Measurements from ENCODE around the gene ZSWIM2. TPM values are rescaled to one million over a fixed set of nuclear protein-coding genes. Genes with fewer than 3 reads are reported as not detected.

The ZSWIM2 gene
- polyA plus RNA-seq, 1 donor: not detected

GRCh38 chr2:186780701-186781316 lies 68.2 kb downstream of the ZSWIM2 start:
- no peak for DNase-seq
- WGBS (ENCODE audit: insufficient coverage, low lambda C conversion rate): 57% methylated on average over 2 of the region's 4 CpGs
- no peaks in the 10 kb centered on the region for H3K36me3 ChIP-seq (ENCODE audit: control insufficient read depth, insufficient read depth, low read length)

More at GRCh38 chr2:186780701-186781316, 68.2 kb downstream of the ZSWIM2 start:
- no peaks in the 10 kb centered on the region for H3K9me3 ChIP-seq (ENCODE audit: control insufficient read depth, low read depth, low read length)
- no peak overlapping the region for H3K4me3 ChIP-seq (ENCODE audit: low read length)
- H3K27ac ChIP-seq (ENCODE audit: low read length): no peak overlapping the region
- no peaks in the 10 kb centered on the region for H3K27me3 ChIP-seq (ENCODE audit: control insufficient read depth, insufficient read depth, low read length)
- H3K4me1 ChIP-seq (ENCODE audit: control insufficient read depth, insufficient read depth, low read length): no peaks in the 10 kb centered on the region

Other genes starting within 250 kb of the ZSWIM2 start
- gene FAM171B, start 155.1 kb downstream of the ZSWIM2 start, polyA plus RNA-seq: 7.4 TPM